RPMI7951 (cell line): ENCODE results near the gene FANCM. TPM values are rescaled to one million over a fixed set of nuclear protein-coding genes. Genes with fewer than 3 reads are reported as not detected.

Source experiments
- DNase-seq: peaks from one replicate; pipeline ENCODE4 v3.0.0-alpha.2; 2012; ENCODE audit warnings: low read depth
- total RNA-seq: library from RNA; depleted of rRNA; stranded (reverse); fragments of >200 nt; shearing (Covaris generic); gene quantifications from 2 replicates; pipeline ENCODE4 v1.2.3, GENCODE V29; 2014; rRNA removed

FANCM gene
- total RNA-seq, 1 experiment from 2014 or later: 13.3 TPM

- DNase-seq: no peak
These were observed 86.9 kb downstream of the FANCM start for GRCh38 chr14:45222485-45223262.

- DNase-seq: no peak
These were observed 91.8 kb downstream of the FANCM start for GRCh38 chr14:45227566-45227965.

- DNase-seq: no peak
These were observed 103.3 kb downstream of the FANCM start for GRCh38 chr14:45238988-45239387.

- no peak for DNase-seq
These were observed 107.0 kb downstream of the FANCM start for GRCh38 chr14:45242706-45243105.

- DNase-seq: no peak
These were observed 110.4 kb downstream of the FANCM start for GRCh38 chr14:45246151-45246550.

GRCh38 chr14:45246691-45247090 is 111.0 kb downstream of the FANCM start:
- DNase-seq: no peak

- DNase-seq: no peak
These were observed 111.7 kb downstream of the FANCM start for GRCh38 chr14:45247427-45247826.

- peak; percentile 71 for DNase-seq
These were observed 114.3 kb downstream of the FANCM start for GRCh38 chr14:45249856-45250575.

Other genes with a start within 250 kb of the FANCM start
- 6.7 and 9.0 TPM in 2 replicates for gene KLHL28, start 174.0 kb upstream of the FANCM start, total RNA-seq
- 6.1 and 12.7 TPM in 2 replicates for gene TOGARAM1, start 173.7 kb upstream of the FANCM start, total RNA-seq
- 20.4 and 24.9 TPM in 2 replicates for gene PRPF39, start 51.8 kb upstream of the FANCM start, total RNA-seq
- gene FKBP3, start 1.4 kb upstream of the FANCM start, total RNA-seq: 46.0 and 46.6 TPM in 2 replicates
- 42.4 and 51.2 TPM in 2 replicates for gene MIS18BP1, start 117.3 kb downstream of the FANCM start, total RNA-seq